Effector memory CD4-positive, alpha-beta T cell (primary cell): Measurements from ENCODE around the gene UROC1.

ENCODE experiments used
- DNase-seq, 3 donors: peaks; one replicate each; pipeline ENCODE4 v3.0.0-alpha.2; 2020
- H3K27ac ChIP-seq: 2 replicates; pipeline ENCODE4 v1.7.0; 2013; ENCODE audit warnings: mild to moderate bottlenecking, low read length, moderate library complexity; ENCODE audit not compliant: insufficient read depth, poor library complexity, severe bottlenecking
- H3K27me3 ChIP-seq: replicated peaks from 2 replicates; pipeline ENCODE4 v1.7.0; 2013; ENCODE audit warnings: mild to moderate bottlenecking, low read length; ENCODE audit not compliant: insufficient read depth, control insufficient read depth, poor library complexity, severe bottlenecking
- H3K36me3 ChIP-seq: 2 replicates; pipeline ENCODE4 v1.7.0; 2013; ENCODE audit warnings: mild to moderate bottlenecking, low read length, moderate library complexity; ENCODE audit not compliant: control insufficient read depth, insufficient read depth
- H3K4me1 ChIP-seq: 2 replicates; pipeline ENCODE4 v1.7.0; 2013; ENCODE audit warnings: low read length, mild to moderate bottlenecking; ENCODE audit not compliant: control insufficient read depth, insufficient read depth, poor library complexity, severe bottlenecking
- H3K4me3 ChIP-seq: 2 replicates; pipeline ENCODE4 v1.7.0; 2013; ENCODE audit warnings: low read length, low read depth, mild to moderate bottlenecking; ENCODE audit not compliant: insufficient read depth, poor library complexity, severe bottlenecking
- H3K9me3 ChIP-seq: 2 replicates; pipeline ENCODE4 v1.7.0; 2013; ENCODE audit warnings: mild to moderate bottlenecking, low read length, moderate library complexity; ENCODE audit not compliant: control insufficient read depth

UROC1 gene

GRCh38 chr3:126546549-126547239, 29.1 kb upstream of the UROC1 start:
- Histone ChIP-seq H3K36me3 (no peaks in the 10 kb centered on the region), H3K27me3 (no peaks in the 10 kb centered on the region), H3K27ac (no peak overlapping the region), H3K4me1 (no peaks in the 10 kb centered on the region), H3K9me3 (no peaks in the 10 kb centered on the region), H3K4me3 (no peak overlapping the region)
- no peak for DNase-seq

GRCh38 chr3:126546013-126546412, 28.4 kb upstream of the UROC1 start:
- no peaks in the 10 kb centered on the region for H3K4me1 ChIP-seq
- no peaks in the 10 kb centered on the region for H3K27me3 ChIP-seq
- no peak overlapping the region for H3K27ac ChIP-seq
- no peak for DNase-seq
- H3K4me3 ChIP-seq: no peak overlapping the region
- no peaks in the 10 kb centered on the region for H3K36me3 ChIP-seq
- no peaks in the 10 kb centered on the region for H3K9me3 ChIP-seq

- Histone ChIP-seq H3K27me3 (no peaks in the 10 kb centered on the region), H3K27ac (no peak overlapping the region)
- DNase-seq: no peak
Measured at GRCh38 chr3:126545544-126545943, 28.0 kb upstream of the UROC1 start.

GRCh38 chr3:126544596-126545281, 27.2 kb upstream of the UROC1 start:
- Histone ChIP-seq H3K9me3 (no peaks in the 10 kb centered on the region), H3K4me3 (no peak overlapping the region), H3K27me3 (no peaks in the 10 kb centered on the region)

More at GRCh38 chr3:126545544-126545943, 28.0 kb upstream of the UROC1 start:
- Histone ChIP-seq H3K4me1 (no peaks in the 10 kb centered on the region), H3K9me3 (no peaks in the 10 kb centered on the region), H3K4me3 (no peak overlapping the region), H3K36me3 (no peaks in the 10 kb centered on the region)

GRCh38 chr3:126543457-126544061, 26.0 kb upstream of the UROC1 start:
- H3K4me3 ChIP-seq: no peak overlapping the region
- no peaks in the 10 kb centered on the region for H3K9me3 ChIP-seq
- no peaks in the 10 kb centered on the region for H3K36me3 ChIP-seq
- H3K27me3 ChIP-seq: no peaks in the 10 kb centered on the region
- H3K4me1 ChIP-seq: no peaks in the 10 kb centered on the region
- H3K27ac ChIP-seq: no peak overlapping the region
- no peak for DNase-seq

More at GRCh38 chr3:126544596-126545281, 27.2 kb upstream of the UROC1 start:
- Histone ChIP-seq H3K4me1 (no peaks in the 10 kb centered on the region), H3K27ac (no peak overlapping the region), H3K36me3 (no peaks in the 10 kb centered on the region)
- DNase-seq: no peak

GRCh38 chr3:126542340-126543241, 25.0 kb upstream of the UROC1 start:
- Histone ChIP-seq H3K36me3 (no peaks in the 10 kb centered on the region), H3K27ac (no peak overlapping the region), H3K4me3 (no peak overlapping the region), H3K27me3 (no peaks in the 10 kb centered on the region), H3K9me3 (no peaks in the 10 kb centered on the region), H3K4me1 (no peaks in the 10 kb centered on the region)
- DNase-seq: no peak

GRCh38 chr3:126541628-126542339, 24.2 kb upstream of the UROC1 start:
- Histone ChIP-seq H3K4me3 (no peak overlapping the region), H3K36me3 (no peaks in the 10 kb centered on the region), H3K9me3 (no peaks in the 10 kb centered on the region), H3K27me3 (no peaks in the 10 kb centered on the region), H3K27ac (no peak overlapping the region), H3K4me1 (no peaks in the 10 kb centered on the region)
- DNase-seq: no peak

- Histone ChIP-seq H3K27ac (no peak overlapping the region), H3K4me1 (no peaks in the 10 kb centered on the region), H3K27me3 (no peaks in the 10 kb centered on the region), H3K9me3 (no peaks in the 10 kb centered on the region), H3K4me3 (no peak overlapping the region), H3K36me3 (no peaks in the 10 kb centered on the region)
- DNase-seq: no peak
Measured at GRCh38 chr3:126540951-126541627, 23.5 kb upstream of the UROC1 start.

GRCh38 chr3:126540342-126540849, 22.8 kb upstream of the UROC1 start:
- Histone ChIP-seq H3K4me1 (no peaks in the 10 kb centered on the region), H3K9me3 (no peaks in the 10 kb centered on the region), H3K36me3 (no peaks in the 10 kb centered on the region), H3K4me3 (no peak overlapping the region), H3K27me3 (no peaks in the 10 kb centered on the region), H3K27ac (no peak overlapping the region)
- no peak for DNase-seq
